ENCODE data around the gene BPI. TPM values are rescaled to one million over a fixed set of nuclear protein-coding genes. Genes with fewer than 3 reads are reported as not detected.

BPI gene
- total and polyA plus RNA-seq, 2 donors from 2014 or later: 0.16 to 1.5 TPM

GRCh38 chr20:38260378-38261053 lies 43.4 kb upstream of the BPI start, which contains the start of gene KIAA1755:
Gene KIAA1755 (minus strand): TSS chr20:38260735. CDS start chr20:38260500, 235 bp downstream.
- peak in 3 of 5 donors; percentile 31 to 69 (median 58) for DNase-seq
- no peak for FAIRE-seq
- TF ChIP-seq, protein P1, sequence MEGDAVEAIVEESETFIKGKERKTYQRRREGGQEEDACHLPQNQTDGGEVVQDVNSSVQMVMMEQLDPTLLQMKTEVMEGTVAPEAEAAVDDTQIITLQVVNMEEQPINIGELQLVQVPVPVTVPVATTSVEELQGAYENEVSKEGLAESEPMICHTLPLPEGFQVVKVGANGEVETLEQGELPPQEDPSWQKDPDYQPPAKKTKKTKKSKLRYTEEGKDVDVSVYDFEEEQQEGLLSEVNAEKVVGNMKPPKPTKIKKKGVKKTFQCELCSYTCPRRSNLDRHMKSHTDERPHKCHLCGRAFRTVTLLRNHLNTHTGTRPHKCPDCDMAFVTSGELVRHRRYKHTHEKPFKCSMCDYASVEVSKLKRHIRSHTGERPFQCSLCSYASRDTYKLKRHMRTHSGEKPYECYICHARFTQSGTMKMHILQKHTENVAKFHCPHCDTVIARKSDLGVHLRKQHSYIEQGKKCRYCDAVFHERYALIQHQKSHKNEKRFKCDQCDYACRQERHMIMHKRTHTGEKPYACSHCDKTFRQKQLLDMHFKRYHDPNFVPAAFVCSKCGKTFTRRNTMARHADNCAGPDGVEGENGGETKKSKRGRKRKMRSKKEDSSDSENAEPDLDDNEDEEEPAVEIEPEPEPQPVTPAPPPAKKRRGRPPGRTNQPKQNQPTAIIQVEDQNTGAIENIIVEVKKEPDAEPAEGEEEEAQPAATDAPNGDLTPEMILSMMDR (IDR thresholded peaks at IDR 0.05; ENCODE audit: borderline replicate concordance, extremely low read depth, insufficient read depth): no peak
- Histone ChIP-seq H3K4me1 (ENCODE audit: control insufficient read depth in 2 of 3, insufficient read depth in 2 of 3, low read depth in 1 of 3, low read length in 3 of 3) (no peaks in the 10 kb centered on the region), H3K36me3 (ENCODE audit: control insufficient read depth in 2 of 3, insufficient read depth in 3 of 3, low read length in 3 of 3) (no peaks in the 10 kb centered on the region), H3K27me3 (ENCODE audit: control insufficient read depth, insufficient read depth, low read length) (no peaks in the 10 kb centered on the region), H3K4me3 (ENCODE audit: low read length in 3 of 3) (peak within 1 kb of the TSS in 2 of 3 donors; percentile 34 to 49), H3K27ac (ENCODE audit: low read depth in 2 of 2, low read length in 2 of 2) (peak within 1 kb of the TSS; percentile 54 to 71), H3K9me3 (ENCODE audit: control insufficient read depth in 2 of 3, insufficient read depth in 1 of 3, low read length in 3 of 3) (no peaks in the 10 kb centered on the region), H3K9ac (ENCODE audit: low read length in 3 of 3) (peak within 1 kb of the TSS in 2 of 3 donors; percentile 17 to 34)
- intact Hi-C loops (cut with DNase I): no loop called here

DNA sequence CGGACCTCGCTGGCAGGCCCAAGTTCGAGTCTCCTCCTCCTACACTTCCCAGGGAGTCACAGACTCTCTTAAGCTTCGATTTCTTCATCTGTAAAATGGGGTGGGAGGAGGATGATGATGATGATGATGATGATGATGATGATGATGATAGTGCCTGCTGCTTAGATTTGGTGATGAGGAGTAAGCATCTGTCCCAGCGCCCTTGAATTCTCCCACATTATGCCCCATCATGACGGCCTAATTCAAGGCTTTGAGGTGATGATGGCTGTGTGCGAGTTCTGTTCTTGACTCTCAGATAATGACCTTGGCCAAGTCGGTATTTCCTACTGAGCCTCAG lies 42.9 kb upstream of the BPI start:
- Histone ChIP-seq H3K27ac (ENCODE audit: low read depth in 2 of 2, low read length in 2 of 2) (no peak overlapping the region), H3K9me3 (ENCODE audit: control insufficient read depth in 2 of 3, insufficient read depth in 1 of 3, low read length in 3 of 3) (no peaks in the 10 kb centered on the region)

GRCh38 chr20:38262931-38263330 lies 41.0 kb upstream of the BPI start:
- H3K9me3 ChIP-seq (ENCODE audit: control insufficient read depth in 2 of 3, insufficient read depth in 1 of 3, low read length in 3 of 3): no peaks in the 10 kb centered on the region
- peaks cover 0 to 4% (median 0%) of the 10 kb centered on the region in 3 donors for H3K4me1 ChIP-seq (ENCODE audit: control insufficient read depth in 2 of 3, insufficient read depth in 2 of 3, low read depth in 1 of 3, low read length in 3 of 3)
- TF ChIP-seq, protein P1 (IDR thresholded peaks at IDR 0.05; ENCODE audit: borderline replicate concordance, extremely low read depth, insufficient read depth): no peak
- H3K27ac ChIP-seq (ENCODE audit: low read depth in 2 of 2, low read length in 2 of 2): no peak overlapping the region
- no peaks in the 10 kb centered on the region for H3K27me3 ChIP-seq (ENCODE audit: control insufficient read depth, insufficient read depth, low read length)
- no peak for FAIRE-seq
- no peaks in the 10 kb centered on the region for H3K36me3 ChIP-seq (ENCODE audit: control insufficient read depth in 2 of 3, insufficient read depth in 3 of 3, low read length in 3 of 3)
- no peak overlapping the region for H3K4me3 ChIP-seq (ENCODE audit: low read length in 3 of 3)
- no peak overlapping the region for H3K9ac ChIP-seq (ENCODE audit: low read length in 3 of 3)
- intact Hi-C loops (cut with DNase I): no loop called here
- no peak for DNase-seq

More for the DNA sequence above, 42.9 kb upstream of the BPI start:
- H3K36me3 ChIP-seq (ENCODE audit: control insufficient read depth in 2 of 3, insufficient read depth in 3 of 3, low read length in 3 of 3): no peaks in the 10 kb centered on the region
- TF ChIP-seq, protein P1 (IDR thresholded peaks at IDR 0.05; ENCODE audit: borderline replicate concordance, extremely low read depth, insufficient read depth): no peak
- no peak overlapping the region for H3K9ac ChIP-seq (ENCODE audit: low read length in 3 of 3)
- no peaks in the 10 kb centered on the region for H3K4me1 ChIP-seq (ENCODE audit: control insufficient read depth in 2 of 3, insufficient read depth in 2 of 3, low read depth in 1 of 3, low read length in 3 of 3)
- DNase-seq: no peak
- no peak for FAIRE-seq
- H3K27me3 ChIP-seq (ENCODE audit: control insufficient read depth, insufficient read depth, low read length): no peaks in the 10 kb centered on the region
- peak overlapping the region in 2 of 3 donors; percentile 26 to 34 for H3K4me3 ChIP-seq (ENCODE audit: low read length in 3 of 3)
- intact Hi-C loops (cut with DNase I): no loop called here
